ENCODE measurements around the gene CAPZB. TPM values are rescaled to one million over a fixed set of nuclear protein-coding genes. Genes with fewer than 3 reads are reported as not detected.

CAPZB gene
- polyA plus RNA-seq, 1 experiment: 312 TPM

DNA sequence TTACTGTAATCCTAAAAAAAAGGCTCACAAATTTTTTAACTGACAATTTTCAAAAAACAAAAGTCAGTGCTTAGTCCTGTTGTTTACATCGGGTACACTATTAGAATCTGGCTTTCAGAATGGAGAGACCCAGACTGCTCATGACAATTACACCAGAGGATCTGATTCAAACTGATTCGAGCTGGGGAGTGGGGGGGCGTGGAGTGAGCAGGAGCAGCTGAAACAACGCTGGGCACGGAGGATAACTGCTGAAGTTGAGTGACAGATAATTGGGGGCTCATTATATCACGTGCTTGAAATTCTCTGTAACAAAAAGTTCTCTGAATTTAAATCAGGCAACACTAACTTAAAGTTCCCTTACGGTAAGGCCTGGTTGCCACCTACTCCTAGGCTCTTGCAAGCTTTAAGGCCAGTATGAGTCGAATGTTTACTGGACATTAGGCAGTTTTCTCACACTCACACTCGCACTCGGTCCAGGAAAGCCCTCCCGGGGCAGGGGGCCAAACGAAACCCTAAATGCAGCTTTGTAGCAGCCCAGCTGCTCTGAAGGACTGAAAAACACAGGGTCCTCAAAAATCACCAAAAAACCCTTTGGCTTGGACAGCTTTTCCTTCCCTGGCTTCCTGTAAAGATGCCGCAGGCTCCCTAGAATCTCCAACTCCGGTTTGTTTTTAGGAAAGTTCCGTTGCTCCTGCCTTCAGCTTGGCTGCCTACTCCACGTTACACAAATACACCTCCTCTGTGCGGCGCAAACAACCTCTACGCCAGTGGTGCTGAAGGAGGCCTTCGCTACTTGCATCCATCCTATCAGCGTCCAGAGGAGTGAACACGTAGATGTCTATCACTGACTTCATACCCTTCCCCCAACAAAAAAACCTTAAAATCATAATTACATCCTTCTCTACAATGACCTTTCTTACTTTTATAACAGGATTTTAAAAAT lies 42.9 kb downstream of the CAPZB start:
- H3K9me3 ChIP-seq (ENCODE audit: control insufficient read depth, insufficient read depth, low read length): no peaks in the 10 kb centered on the region; the same call in 1 of the 2 replicates
- no peak for DNase-seq (ENCODE audit: low read depth, low spot score)
- H3K27ac ChIP-seq (ENCODE audit: low read depth, low read length): peak overlapping the region; percentile 79
- TF ChIP-seq, protein P1, sequence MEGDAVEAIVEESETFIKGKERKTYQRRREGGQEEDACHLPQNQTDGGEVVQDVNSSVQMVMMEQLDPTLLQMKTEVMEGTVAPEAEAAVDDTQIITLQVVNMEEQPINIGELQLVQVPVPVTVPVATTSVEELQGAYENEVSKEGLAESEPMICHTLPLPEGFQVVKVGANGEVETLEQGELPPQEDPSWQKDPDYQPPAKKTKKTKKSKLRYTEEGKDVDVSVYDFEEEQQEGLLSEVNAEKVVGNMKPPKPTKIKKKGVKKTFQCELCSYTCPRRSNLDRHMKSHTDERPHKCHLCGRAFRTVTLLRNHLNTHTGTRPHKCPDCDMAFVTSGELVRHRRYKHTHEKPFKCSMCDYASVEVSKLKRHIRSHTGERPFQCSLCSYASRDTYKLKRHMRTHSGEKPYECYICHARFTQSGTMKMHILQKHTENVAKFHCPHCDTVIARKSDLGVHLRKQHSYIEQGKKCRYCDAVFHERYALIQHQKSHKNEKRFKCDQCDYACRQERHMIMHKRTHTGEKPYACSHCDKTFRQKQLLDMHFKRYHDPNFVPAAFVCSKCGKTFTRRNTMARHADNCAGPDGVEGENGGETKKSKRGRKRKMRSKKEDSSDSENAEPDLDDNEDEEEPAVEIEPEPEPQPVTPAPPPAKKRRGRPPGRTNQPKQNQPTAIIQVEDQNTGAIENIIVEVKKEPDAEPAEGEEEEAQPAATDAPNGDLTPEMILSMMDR (IDR thresholded peaks at IDR 0.05; ENCODE audit: low read depth, low read length): no peak
- no peak overlapping the region for H3K4me3 ChIP-seq (ENCODE audit: low read depth, low read length)
- ChIA-PET CTCF (interaction anchor here (1.0 kb wide), 1 partner anchor 51 kb away, joined by 3 read pairs; no protein-coding TSS in a partner anchor), POLR2A (no interaction called here)
- H3K27me3 ChIP-seq (ENCODE audit: control insufficient read depth, insufficient read depth, low read length): no peaks in the 10 kb centered on the region

DNA sequence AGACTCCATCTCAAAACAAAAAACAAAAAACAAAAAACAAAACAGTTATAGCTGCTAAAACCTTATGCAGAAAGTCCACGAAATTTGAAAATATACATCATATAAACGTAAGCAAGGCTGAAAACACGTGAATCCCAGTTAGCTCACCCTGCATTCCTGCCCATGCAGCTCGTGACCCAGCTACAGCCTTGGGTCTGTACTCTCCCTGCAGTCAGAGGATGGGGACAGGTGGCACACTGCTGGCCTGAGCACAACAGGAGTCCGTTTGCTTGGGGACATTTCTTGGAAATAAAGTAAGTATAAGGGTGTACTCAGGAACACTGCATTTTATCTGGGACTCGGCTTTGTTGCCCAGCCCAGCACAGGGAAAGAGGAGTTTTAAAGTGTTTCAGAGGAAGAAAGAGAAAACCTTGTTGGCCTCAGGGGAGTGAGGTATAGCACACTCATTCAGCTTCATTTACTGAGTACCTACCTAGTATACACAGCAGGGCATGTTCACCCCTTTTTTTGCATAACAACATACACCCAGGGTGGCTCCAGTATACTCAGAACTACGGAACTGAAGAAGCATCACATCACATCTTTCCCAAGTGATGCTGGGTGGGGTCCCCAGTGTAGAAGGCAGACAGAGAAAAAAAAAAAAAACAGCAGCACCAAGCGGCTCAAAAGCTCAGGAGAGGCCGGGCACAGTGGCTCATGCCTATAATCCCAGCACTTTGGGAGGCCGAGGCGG lies 44.1 kb downstream of the CAPZB start:
- CTCF ChIA-PET: interaction anchor here (0.8 to 1.2 kb wide), 2 partner anchors 213 to 220 kb away, joined by 3 read pairs; no protein-coding TSS in a partner anchor
- TF ChIP-seq, protein P1 (IDR thresholded peaks at IDR 0.05; ENCODE audit: low read depth, low read length): no peak
- DNase-seq (ENCODE audit: low read depth, low spot score): no peak
- H3K27ac ChIP-seq (ENCODE audit: low read depth, low read length): peak overlapping the region; percentile 13
- no peaks in the 10 kb centered on the region for H3K27me3 ChIP-seq (ENCODE audit: control insufficient read depth, insufficient read depth, low read length)
- H3K9me3 ChIP-seq (ENCODE audit: control insufficient read depth, insufficient read depth, low read length): no peaks in the 10 kb centered on the region; the same call in 1 of the 2 replicates
- POLR2A ChIA-PET: interaction anchor here (0.9 kb wide), 1 partner anchor 43 kb away, joined by 3 read pairs; no protein-coding TSS in a partner anchor
- no peak overlapping the region for H3K4me3 ChIP-seq (ENCODE audit: low read depth, low read length)

DNA sequence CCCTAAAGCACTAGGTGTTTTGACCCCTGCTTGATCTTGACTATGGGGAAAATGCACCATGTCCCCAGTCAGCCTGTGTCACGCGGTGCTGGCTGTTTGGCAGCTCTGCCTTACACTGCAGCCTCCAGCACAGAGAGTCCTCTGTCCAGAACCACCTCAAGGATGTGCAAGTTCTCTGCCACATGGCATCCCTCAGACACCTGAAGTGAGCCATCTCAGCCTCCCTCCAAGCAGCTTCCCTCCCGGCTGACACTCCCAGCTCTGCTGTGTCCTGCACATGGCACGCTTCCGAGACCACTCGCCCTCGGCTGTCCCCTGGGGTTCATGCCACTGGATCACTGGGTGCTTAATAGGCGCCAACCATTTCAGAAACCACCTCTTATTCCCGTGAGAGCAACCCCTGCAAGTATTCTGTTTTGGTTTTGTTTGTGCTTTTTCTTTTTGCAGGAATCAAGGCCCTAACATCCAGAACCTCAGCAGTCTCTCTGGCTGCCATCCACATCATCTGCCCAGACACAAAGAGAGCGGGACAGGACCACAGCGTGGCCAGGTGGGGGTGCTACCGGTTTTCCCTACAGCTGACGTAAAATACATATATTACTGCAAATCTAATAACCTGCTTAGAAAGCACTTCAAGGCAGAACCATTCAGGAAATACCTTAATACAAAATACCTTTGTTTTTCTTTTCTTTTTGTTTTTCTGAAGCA lies 45.7 kb downstream of the CAPZB start:
- ChIA-PET CTCF (interaction anchor here (1.6 kb wide), 1 partner anchor 41 kb away, joined by 4 read pairs; no protein-coding TSS in a partner anchor), POLR2A (no interaction called here)
- Histone ChIP-seq H3K4me3 (ENCODE audit: low read depth, low read length) (no peak overlapping the region), H3K9me3 (ENCODE audit: control insufficient read depth, insufficient read depth, low read length) (no peaks in the 10 kb centered on the region; the same call in 1 of the 2 replicates), H3K27me3 (ENCODE audit: control insufficient read depth, insufficient read depth, low read length) (no peaks in the 10 kb centered on the region), H3K27ac (ENCODE audit: low read depth, low read length) (no peak overlapping the region)
- DNase-seq (ENCODE audit: low read depth, low spot score): no peak
- TF ChIP-seq, protein P1 (IDR thresholded peaks at IDR 0.05; ENCODE audit: low read depth, low read length): peak; percentile 23; the same call in 1 of the 2 replicates

DNA sequence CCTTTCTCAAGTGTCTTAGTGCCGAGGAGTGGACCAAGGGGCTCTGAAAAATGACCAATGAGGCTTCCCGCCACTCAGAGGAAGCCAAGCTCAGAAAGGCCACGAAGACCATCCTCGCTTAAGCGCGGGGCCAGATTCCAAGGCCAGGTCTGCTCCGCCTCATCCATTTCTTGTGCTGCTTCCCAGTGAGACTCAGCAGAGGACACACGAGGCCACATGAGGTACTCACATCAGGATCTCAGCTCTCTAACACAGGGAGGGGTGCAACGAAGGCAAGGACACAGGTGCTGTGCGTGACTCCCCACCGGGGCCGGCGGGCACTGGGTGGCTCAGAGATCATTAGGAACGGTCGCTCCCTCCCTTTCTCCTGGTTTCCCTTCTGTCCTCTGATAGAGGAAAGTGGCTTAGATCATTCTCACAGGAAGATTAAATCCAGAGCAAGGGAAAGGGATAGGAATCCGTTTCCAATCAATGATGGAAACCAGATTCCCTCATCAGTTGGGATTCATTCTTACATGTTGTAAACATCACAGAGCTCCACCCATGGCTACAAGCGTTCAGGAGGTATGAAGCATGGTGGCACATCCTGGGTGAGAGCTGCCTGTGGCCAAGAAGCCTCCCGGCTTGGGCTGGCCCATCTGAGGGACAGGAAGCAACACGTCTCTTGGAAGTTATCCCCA lies 46.7 kb downstream of the CAPZB start:
- TF ChIP-seq, protein P1 (IDR thresholded peaks at IDR 0.05; ENCODE audit: low read depth, low read length): no peak
- H3K4me3 ChIP-seq (ENCODE audit: low read depth, low read length): no peak overlapping the region
- no peaks in the 10 kb centered on the region for H3K27me3 ChIP-seq (ENCODE audit: control insufficient read depth, insufficient read depth, low read length)
- peak overlapping the region; percentile 31 for H3K27ac ChIP-seq (ENCODE audit: low read depth, low read length)
- ChIA-PET POLR2A (no interaction called here), CTCF (interaction anchor here (1.6 kb wide), 1 partner anchor 40 kb away, joined by 4 read pairs; no protein-coding TSS in a partner anchor)
- no peak for DNase-seq (ENCODE audit: low read depth, low spot score)
- no peaks in the 10 kb centered on the region; the same call in 1 of the 2 replicates for H3K9me3 ChIP-seq (ENCODE audit: control insufficient read depth, insufficient read depth, low read length)
